Lung (tissue), 12 donors: ENCODE data around the gene RIPK4. TPM values are rescaled to one million over a fixed set of nuclear protein-coding genes. Genes with fewer than 3 reads are reported as not detected.

ENCODE experiments used
- ATAC-seq: fragments of 200-7000 bp; cut with Tn5 transposase; one replicate; pipeline ENCODE4 v1.9.1; 2020; ENCODE audit warnings: moderate number of reproducible peaks; ENCODE audit not compliant: insufficient read depth, low FRiP score
- DNase-seq, 3 donors: peaks; one replicate each; pipeline ENCODE4 v3.0.0-alpha.2; 2013 to 2017
- H3K27ac ChIP-seq, 2 donors: one replicate each; pipeline ENCODE4 v1.5.1; 2013; ENCODE audit warnings: mild to moderate bottlenecking in 2 of 2, moderate library complexity in 2 of 2, control low read depth in 1 of 2, inconsistent platforms in 1 of 2, low read depth in 1 of 2, low read length in 1 of 2
- H3K27me3 ChIP-seq, 3 donors: one replicate each; pipeline ENCODE4 v1.5.1; 2013; ENCODE audit warnings: low read length in 2 of 3; ENCODE audit not compliant: control insufficient read depth in 3 of 3, insufficient read depth in 3 of 3
- H3K36me3 ChIP-seq, 4 donors: one replicate each; pipeline ENCODE4 v1.5.1; 2013; ENCODE audit warnings: low read length in 4 of 4, mild to moderate bottlenecking in 1 of 4, moderate library complexity in 1 of 4; ENCODE audit not compliant: control insufficient read depth in 4 of 4, insufficient read depth in 4 of 4
- H3K4me1 ChIP-seq, 5 donors: one replicate each; pipeline ENCODE4 v1.5.1; 2013; ENCODE audit warnings: low read length in 5 of 5, mild to moderate bottlenecking in 2 of 5, moderate library complexity in 1 of 5; ENCODE audit not compliant: control insufficient read depth in 5 of 5, insufficient read depth in 5 of 5
- H3K4me3 ChIP-seq: one replicate; pipeline ENCODE4 v1.5.1; 2013; ENCODE audit warnings: mild to moderate bottlenecking, control low read depth, moderate library complexity
- H3K9ac ChIP-seq, 2 donors: one replicate each; pipeline ENCODE4 v1.5.1; 2013; ENCODE audit warnings: low read length in 2 of 2, control low read depth in 1 of 2; ENCODE audit not compliant: insufficient read depth in 1 of 2
- H3K9me3 ChIP-seq, 4 donors: one replicate each; pipeline ENCODE4 v1.5.1; 2013; ENCODE audit warnings: low read length in 3 of 4, mild to moderate bottlenecking in 1 of 4, moderate library complexity in 1 of 4; ENCODE audit not compliant: control insufficient read depth in 4 of 4, insufficient read depth in 3 of 4
- WGBS, 2 donors: extraction: QIAGEN DNeasy Blood & Tissue Kit; methylation state at CpG; one replicate each; pipeline ENCODE4 v1.1.7; 2013; 5-methylcytosine and 5-hydroxymethylcytosine counted together
- polyA plus RNA-seq, 2 donors: library from polyadenylated mRNA; stranded (reverse); fragments of 200-250 nt; gene quantifications; one replicate each; pipeline ENCODE4 v1.2.1, GENCODE V29; 2013
- total RNA-seq, 2 donors: library from RNA; depleted of rRNA in 1 of 2; stranded (reverse); fragments of >200 nt in 1 of 2; gene quantifications; one replicate each; pipeline ENCODE4 v1.2.1, GENCODE V29; 2014 to 2021
- TF ChIP-seq, protein P1 (sequence below): IDR thresholded peaks from 2 replicates; pipeline ENCODE4 v1.5.1; 2012; ENCODE audit warnings: mild to moderate bottlenecking; ENCODE audit errors: control extremely low read depth, extremely low read depth
- donor health status: control.
- donor health status: control.
- donor health status: Bipolar disorder and iron deficiency.
- donor health status: healthy.
- donor health status: DM: yes; HTN: yes; CAD: no.

The RIPK4 gene
- total and polyA plus RNA-seq, 4 donors, result 5.0 to 21.6 (median 9.1) TPM

DNA sequence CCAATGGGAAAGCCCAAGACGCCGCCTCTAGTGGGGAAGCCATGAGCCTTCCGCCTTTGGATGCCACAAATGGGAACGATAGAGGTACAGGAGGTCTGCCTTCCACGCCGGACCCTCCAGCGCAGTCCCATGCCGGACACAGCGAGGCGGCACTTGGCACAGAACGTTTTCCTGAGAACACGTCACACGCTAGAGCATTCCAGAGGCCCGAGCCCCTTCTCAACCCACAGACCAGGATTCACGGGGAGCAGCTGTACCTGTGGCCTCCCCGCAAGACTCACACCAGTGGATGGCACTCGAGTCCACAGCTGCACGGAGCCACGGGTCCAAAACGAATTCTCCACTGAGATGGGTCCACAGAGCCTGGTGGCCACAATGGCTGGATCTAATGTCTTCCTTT lies 31.5 kb upstream of the RIPK4 start:
- no peak for ATAC-seq
- TF ChIP-seq, protein P1, sequence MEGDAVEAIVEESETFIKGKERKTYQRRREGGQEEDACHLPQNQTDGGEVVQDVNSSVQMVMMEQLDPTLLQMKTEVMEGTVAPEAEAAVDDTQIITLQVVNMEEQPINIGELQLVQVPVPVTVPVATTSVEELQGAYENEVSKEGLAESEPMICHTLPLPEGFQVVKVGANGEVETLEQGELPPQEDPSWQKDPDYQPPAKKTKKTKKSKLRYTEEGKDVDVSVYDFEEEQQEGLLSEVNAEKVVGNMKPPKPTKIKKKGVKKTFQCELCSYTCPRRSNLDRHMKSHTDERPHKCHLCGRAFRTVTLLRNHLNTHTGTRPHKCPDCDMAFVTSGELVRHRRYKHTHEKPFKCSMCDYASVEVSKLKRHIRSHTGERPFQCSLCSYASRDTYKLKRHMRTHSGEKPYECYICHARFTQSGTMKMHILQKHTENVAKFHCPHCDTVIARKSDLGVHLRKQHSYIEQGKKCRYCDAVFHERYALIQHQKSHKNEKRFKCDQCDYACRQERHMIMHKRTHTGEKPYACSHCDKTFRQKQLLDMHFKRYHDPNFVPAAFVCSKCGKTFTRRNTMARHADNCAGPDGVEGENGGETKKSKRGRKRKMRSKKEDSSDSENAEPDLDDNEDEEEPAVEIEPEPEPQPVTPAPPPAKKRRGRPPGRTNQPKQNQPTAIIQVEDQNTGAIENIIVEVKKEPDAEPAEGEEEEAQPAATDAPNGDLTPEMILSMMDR, result no peak
- Histone ChIP-seq H3K4me3 (no peak overlapping the region), H3K4me1 (no peaks in the 10 kb centered on the region), H3K27me3 (no peaks in the 10 kb centered on the region), H3K36me3 (peaks cover 0 to 23% (median 1%) of the 10 kb centered on the region in 4 donors), H3K27ac (no peak overlapping the region), H3K9ac (no peak overlapping the region), H3K9me3 (peaks cover 0 to 2% (median 0%) of the 10 kb centered on the region in 4 donors)
- 91 to 97% methylated on average over 20 of the region's 20 CpGs for WGBS, 2 donors
- DNase-seq, result no peak

DNA sequence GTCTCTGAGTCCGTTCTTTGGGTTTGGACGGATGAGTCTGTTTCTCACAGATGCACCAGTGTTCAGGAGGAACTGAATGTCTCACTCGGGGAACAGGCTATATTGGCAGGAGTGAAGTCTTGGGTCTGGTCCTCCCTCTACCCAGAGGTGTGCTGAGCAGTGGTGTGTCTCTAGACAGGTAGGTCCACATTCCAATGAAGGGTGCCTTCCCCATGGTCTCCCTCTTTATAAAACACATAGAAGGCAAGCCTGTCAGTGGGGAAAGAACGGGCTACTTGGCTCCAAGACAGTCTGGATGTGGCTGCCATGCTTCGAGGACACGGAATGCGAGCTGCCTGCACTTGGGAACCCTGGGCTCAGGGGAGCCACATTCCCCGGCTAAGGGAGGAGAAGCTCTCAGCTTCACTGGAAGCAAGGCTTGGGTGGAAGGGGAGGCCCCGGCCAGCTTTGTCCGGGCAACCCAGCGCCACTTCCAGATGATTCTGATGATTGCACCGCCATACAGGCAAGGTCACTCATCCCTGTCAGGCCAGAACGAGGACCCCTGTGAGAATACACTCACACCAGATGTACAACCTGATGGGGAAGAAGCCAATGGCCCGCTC lies 29.7 kb upstream of the RIPK4 start:
- DNase-seq (no peak), ATAC-seq (no peak)
- WGBS, 2 donors, result 93 to 94% methylated on average over 14 of the region's 14 CpGs
- H3K4me3 ChIP-seq, result no peak overlapping the region
- H3K9me3 ChIP-seq, result peaks cover 0 to 6% (median 4%) of the 10 kb centered on the region in 4 donors
- H3K27ac ChIP-seq, result no peak overlapping the region
- peaks cover 0 to 16% (median 0%) of the 10 kb centered on the region in 4 donors for H3K36me3 ChIP-seq
- TF ChIP-seq, protein P1, result no peak
- no peak overlapping the region for H3K9ac ChIP-seq
- H3K27me3 ChIP-seq, result no peaks in the 10 kb centered on the region
- H3K4me1 ChIP-seq, result no peaks in the 10 kb centered on the region

DNA sequence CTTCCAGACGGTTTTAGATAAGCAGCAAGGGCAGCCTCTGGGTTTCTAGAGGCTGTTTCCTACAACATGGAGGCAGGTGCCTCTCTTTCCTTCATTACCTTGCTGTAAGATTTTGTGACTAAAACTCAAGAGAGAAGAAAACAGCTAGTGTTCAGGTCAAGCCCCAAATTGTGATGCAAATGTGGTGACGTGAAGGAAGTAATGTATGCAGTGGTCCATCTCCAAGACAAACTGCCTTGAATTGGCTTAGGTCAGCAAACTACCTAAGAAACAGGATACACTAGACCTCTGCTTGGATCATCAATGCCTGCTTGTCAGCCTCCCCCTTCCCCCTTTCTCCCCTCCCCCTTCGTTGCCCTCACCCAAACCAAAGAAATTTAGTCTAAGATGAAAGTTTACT lies 28.9 kb upstream of the RIPK4 start:
- TF ChIP-seq, protein P1, result no peak
- 63 to 76% methylated on average over 3 of the region's 3 CpGs for WGBS, 2 donors
- H3K9ac ChIP-seq, result no peak overlapping the region
- no peaks in the 10 kb centered on the region for H3K4me1 ChIP-seq
- H3K9me3 ChIP-seq, result peaks cover 0 to 6% (median 4%) of the 10 kb centered on the region in 4 donors
- H3K4me3 ChIP-seq, result no peak overlapping the region
- ATAC-seq (no peak), DNase-seq (no peak)
- H3K27me3 ChIP-seq, result no peaks in the 10 kb centered on the region
- peaks cover 0 to 7% (median 0%) of the 10 kb centered on the region in 4 donors for H3K36me3 ChIP-seq
- H3K27ac ChIP-seq, result no peak overlapping the region

DNA sequence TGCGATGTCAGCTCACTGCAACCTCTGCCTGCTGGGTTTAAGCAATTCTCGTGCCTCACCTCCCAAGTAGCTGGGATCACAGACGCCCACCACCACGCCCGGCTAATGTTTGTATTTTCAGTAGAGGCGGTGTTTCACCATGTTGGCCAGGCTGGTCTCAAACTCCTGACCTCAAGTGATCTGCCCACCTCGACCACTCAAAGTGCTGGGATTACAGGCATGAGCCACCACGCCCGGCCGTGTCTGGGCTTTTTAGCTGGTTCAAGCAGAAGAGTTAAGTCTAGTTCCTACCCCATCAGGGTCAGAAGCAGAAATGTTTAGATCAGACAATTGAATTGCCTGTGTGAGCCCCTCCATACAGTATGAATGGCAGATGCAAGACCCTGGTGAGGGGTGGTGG lies 27.7 kb upstream of the RIPK4 start:
- H3K4me3 ChIP-seq, result no peak overlapping the region
- WGBS, 2 donors, result 87 to 90% methylated on average over 10 of the region's 10 CpGs
- H3K27ac ChIP-seq, result no peak overlapping the region
- peaks cover 0 to 6% (median 4%) of the 10 kb centered on the region in 4 donors for H3K9me3 ChIP-seq
- no peaks in the 10 kb centered on the region for H3K27me3 ChIP-seq
- no peak overlapping the region for H3K9ac ChIP-seq
- no peaks in the 10 kb centered on the region for H3K4me1 ChIP-seq
- ATAC-seq (no peak), DNase-seq (no peak)
- TF ChIP-seq, protein P1, result no peak
- H3K36me3 ChIP-seq, result peaks cover 0 to 4% (median 0%) of the 10 kb centered on the region in 4 donors
